Thoracic aorta (tissue), 2 donors: ENCODE results near the gene MAPK11. TPM values are rescaled to one million over a fixed set of nuclear protein-coding genes. Genes with fewer than 3 reads are reported as not detected.

Experiments
- ATAC-seq: fragments of 150-250 bp; one replicate; pipeline ENCODE4 v1.8.0; 2017; ENCODE audit warnings: low read depth; ENCODE audit not compliant: insufficient number of reproducible peaks, low FRiP score
- DNase-seq: peaks from one replicate; pipeline ENCODE4 v3.0.0-alpha.2; 2020; ENCODE audit warnings: low spot score
- H3K27ac ChIP-seq, 2 donors: fragments of 200-600 bp; sonication (generic); 1 replicate in 1 of 2; 2 replicates in 1 of 2; pipeline ENCODE4 v1.5.1; 2016; ENCODE audit warnings: mild to moderate bottlenecking in 2 of 2, moderate library complexity in 2 of 2
- H3K27me3 ChIP-seq: fragments of 200-600 bp; sonication (generic); replicated peaks from 2 replicates; pipeline ENCODE4 v1.6.0; 2016; ENCODE audit warnings: mild to moderate bottlenecking; ENCODE audit not compliant: insufficient read depth
- H3K36me3 ChIP-seq: fragments of 200-600 bp; sonication (generic); one replicate; pipeline ENCODE4 v1.5.1; 2016
- H3K4me1 ChIP-seq, 2 donors: fragments of 200-600 bp; sonication (generic); 1 replicate in 1 of 2; 2 replicates in 1 of 2; pipeline versions ENCODE4 v1.5.1 to v1.6.0; 2016; ENCODE audit warnings: low read depth in 2 of 2, mild to moderate bottlenecking in 1 of 2; ENCODE audit not compliant: control insufficient read depth in 1 of 2
- H3K4me3 ChIP-seq: fragments of 200-600 bp; sonication (generic); 2 replicates; pipeline ENCODE4 v1.5.1; 2016; ENCODE audit warnings: mild to moderate bottlenecking
- H3K9me3 ChIP-seq: fragments of 200-600 bp; sonication (generic); 2 replicates; pipeline ENCODE4 v1.5.1; 2016
- total RNA-seq, 2 donors: library from RNA; depleted of rRNA; stranded (reverse); fragments of >200 nt; gene quantifications; one replicate each; pipeline versions ENCODE4 v1.1.0 to v1.2.3, GENCODE V29; 2016
- TF ChIP-seq, protein P1 (sequence below): fragments of 200-600 bp; sonication (generic); IDR thresholded peaks from one replicate; pipeline ENCODE4 v1.5.1; 2019; ENCODE audit warnings: antibody characterized with exemption

MAPK11 gene
- total RNA-seq, 2 donors from 2014 or later: 5.8 to 8.8 TPM

DNA sequence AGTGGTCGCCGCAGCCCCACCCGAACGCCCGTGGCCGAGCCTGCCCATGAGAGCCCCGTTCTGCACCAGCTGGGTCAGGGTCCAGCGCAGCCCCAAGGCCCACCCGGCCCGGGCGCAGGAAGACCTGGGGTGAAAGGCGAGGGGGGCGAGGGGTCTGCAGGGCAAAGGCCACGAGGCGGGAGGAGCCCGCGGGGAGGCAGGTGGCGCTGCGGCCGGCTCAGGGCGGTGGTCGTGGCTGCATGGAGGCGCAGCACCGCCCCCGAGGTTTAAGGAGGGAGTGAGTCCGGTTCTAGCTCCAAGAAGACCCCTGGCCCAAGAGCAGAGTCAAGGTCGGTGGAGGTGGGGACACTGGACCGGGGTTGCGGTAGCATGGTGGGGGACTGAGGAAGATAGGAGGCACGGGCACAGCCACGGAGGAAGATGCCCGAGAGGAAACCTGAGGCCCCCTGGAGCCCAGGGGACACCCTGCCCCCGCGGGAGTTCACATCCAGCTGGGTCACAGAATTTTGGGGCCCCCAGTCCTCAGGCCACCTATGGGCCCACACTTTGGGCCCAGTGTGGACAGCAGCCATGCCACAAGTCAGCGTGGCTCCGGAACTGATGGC is 18.6 kb downstream of the MAPK11 start:
- Histone ChIP-seq H3K9me3 (no peaks in the 10 kb centered on the region), H3K27me3 (no peaks in the 10 kb centered on the region), H3K4me1 (peaks cover 13 to 31% of the 10 kb centered on the region in 2 donors), H3K4me3 (peak overlapping the region; percentile 82), H3K27ac (peak overlapping the region; percentile 47 to 53), H3K36me3 (no peaks in the 10 kb centered on the region)
- TF ChIP-seq, protein P1, sequence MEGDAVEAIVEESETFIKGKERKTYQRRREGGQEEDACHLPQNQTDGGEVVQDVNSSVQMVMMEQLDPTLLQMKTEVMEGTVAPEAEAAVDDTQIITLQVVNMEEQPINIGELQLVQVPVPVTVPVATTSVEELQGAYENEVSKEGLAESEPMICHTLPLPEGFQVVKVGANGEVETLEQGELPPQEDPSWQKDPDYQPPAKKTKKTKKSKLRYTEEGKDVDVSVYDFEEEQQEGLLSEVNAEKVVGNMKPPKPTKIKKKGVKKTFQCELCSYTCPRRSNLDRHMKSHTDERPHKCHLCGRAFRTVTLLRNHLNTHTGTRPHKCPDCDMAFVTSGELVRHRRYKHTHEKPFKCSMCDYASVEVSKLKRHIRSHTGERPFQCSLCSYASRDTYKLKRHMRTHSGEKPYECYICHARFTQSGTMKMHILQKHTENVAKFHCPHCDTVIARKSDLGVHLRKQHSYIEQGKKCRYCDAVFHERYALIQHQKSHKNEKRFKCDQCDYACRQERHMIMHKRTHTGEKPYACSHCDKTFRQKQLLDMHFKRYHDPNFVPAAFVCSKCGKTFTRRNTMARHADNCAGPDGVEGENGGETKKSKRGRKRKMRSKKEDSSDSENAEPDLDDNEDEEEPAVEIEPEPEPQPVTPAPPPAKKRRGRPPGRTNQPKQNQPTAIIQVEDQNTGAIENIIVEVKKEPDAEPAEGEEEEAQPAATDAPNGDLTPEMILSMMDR: no peak
- ATAC-seq (peak; percentile 16), DNase-seq (no peak)

DNA sequence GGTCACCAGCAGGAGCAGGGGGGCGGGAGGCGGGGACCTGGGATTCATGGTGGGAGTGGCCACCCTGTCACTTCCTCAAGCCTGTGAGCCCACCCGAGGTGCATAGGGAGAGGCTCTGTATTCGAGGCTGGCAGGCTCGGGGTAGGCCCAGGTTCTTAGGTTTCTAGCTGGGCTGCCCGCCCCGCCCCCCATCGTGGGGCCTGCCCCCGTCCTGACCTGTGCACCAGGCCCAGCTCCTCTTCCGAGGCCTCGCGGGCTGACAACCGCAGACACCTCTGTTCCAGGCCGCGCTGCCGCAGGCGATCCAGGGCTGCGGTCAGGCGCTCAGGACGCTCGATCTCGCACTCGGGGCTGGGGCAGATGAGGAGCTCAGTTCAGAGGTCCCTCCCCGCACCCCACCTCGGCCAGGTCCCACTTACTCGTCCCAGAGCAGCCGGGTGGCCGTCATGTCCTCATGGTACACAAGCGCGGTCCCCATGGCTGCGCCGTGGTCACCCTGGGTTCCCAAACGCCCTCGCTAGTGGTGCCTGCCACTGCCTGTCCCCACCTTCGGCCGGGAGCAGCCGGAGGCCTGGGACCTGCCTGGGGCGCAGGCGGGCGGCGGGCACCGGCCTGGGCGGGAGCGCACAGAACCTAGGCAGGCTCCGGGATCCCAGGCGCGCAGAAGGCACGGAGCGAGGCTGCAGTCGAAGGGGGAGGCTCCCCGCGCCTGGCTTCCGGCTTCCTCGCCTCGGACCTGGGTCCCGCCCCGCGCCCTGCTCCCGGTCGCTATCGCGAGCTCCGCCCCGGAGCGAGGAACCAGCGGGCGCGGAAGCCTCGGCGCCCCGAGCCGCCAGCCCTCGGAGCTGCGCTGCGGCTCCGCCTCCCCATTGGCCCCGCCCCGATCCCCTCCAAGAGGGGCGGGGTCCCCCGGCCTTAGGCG is 19.4 kb downstream of the MAPK11 start, which contains the start of gene HDAC10:
Gene HDAC10, minus strand, starts transcription at position 711 of the 922 bp plus-strand sequence. Its CDS starts 233 bp downstream, at position 478.
- Histone ChIP-seq H3K27ac (peak within 1 kb of the TSS; percentile 53 to 56), H3K4me1 (peaks cover 16 to 37% of the 10 kb centered on the region in 2 donors), H3K4me3 (peak within 1 kb of the TSS; percentile 82), H3K9me3 (no peaks in the 10 kb centered on the region), H3K36me3 (no peaks in the 10 kb centered on the region), H3K27me3 (no peaks in the 10 kb centered on the region)
- DNase-seq (no peak), ATAC-seq (peak; percentile 39)
- TF ChIP-seq, protein P1: no peak

DNA sequence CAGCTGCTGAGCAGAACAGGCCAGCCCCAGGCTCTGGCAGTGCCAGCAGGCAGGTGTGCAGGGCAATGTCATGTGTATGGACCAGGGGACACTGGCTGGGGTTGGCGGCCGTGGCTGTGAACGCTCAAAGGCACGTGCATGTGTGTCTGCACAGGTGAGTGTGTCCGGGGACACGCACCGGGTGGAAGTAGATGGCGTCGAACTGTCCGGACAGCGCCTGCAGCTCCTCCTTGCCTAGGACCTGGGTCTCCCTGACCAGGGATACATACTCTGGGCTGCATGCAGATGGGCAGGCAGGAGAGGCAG is 20.0 kb downstream of the MAPK11 start:
- Histone ChIP-seq H3K36me3 (no peaks in the 10 kb centered on the region), H3K27me3 (no peaks in the 10 kb centered on the region), H3K27ac (no peak overlapping the region), H3K9me3 (no peaks in the 10 kb centered on the region), H3K4me3 (peak overlapping the region; percentile 82), H3K4me1 (peaks cover 21 to 42% of the 10 kb centered on the region in 2 donors)
- ATAC-seq (no peak), DNase-seq (no peak)
- TF ChIP-seq, protein P1: no peak

DNA sequence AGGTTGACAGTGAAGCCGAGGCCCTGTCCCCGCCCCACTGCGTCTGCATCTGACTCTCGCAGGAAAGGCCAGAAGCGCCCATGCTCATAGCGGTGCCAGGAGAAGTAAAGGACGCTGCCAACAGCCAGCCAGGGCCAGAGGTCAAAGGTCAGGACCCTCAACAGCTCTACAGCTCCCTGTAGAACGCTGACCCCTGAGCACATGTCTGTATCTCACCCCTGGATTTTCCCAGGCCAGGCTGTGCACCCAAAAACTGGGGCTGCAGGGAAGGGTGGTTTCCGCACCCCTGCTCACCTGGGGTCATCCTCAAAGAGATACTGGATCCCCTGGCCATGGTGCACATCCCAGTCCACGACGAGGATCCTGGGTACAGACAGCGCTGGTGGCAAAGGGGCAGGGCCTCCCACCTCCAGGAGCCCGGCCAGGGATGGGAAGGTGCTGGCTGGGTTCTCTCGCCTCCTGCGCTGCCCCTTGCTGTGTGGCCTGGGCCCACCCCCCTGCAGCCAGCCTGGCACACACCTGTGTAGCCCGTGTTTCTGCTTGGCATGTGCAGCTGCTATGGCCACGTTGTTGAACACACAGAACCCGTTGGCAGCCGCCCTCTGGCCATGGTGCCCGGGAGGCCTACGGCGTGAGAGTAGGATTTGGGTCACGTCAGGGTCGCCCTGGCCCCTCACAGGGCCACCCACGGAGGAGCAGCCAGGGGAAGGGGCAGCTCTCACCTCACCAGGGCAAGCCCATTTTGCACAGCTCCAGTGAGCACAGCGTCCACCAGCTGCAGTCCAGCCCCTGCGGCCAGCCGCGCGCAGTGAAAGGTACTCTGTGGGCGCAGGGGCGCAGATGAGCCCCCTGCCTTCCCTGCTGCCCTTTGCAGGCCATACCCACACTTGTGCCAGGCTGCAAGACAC is 20.6 kb downstream of the MAPK11 start:
- H3K36me3 ChIP-seq: no peaks in the 10 kb centered on the region
- DNase-seq (no peak), ATAC-seq (no peak)
- H3K9me3 ChIP-seq: no peaks in the 10 kb centered on the region
- H3K27me3 ChIP-seq: no peaks in the 10 kb centered on the region
- TF ChIP-seq, protein P1: no peak
- H3K4me1 ChIP-seq: peaks cover 21 to 42% of the 10 kb centered on the region in 2 donors
- H3K4me3 ChIP-seq: peak overlapping the region; percentile 82
- no peak overlapping the region for H3K27ac ChIP-seq
